Astrocyte of the hippocampus (primary cell): ENCODE measurements around the gene TEKT3.
A peak's percentile ranks its signal among the peaks of the same experiment; 100 is the strongest.

Experiments used
- DNase-seq: peaks from one replicate; pipeline ENCODE4 v3.0.0; 2011; ENCODE audit warnings: low read depth, low spot score

The TEKT3 gene

DNA sequence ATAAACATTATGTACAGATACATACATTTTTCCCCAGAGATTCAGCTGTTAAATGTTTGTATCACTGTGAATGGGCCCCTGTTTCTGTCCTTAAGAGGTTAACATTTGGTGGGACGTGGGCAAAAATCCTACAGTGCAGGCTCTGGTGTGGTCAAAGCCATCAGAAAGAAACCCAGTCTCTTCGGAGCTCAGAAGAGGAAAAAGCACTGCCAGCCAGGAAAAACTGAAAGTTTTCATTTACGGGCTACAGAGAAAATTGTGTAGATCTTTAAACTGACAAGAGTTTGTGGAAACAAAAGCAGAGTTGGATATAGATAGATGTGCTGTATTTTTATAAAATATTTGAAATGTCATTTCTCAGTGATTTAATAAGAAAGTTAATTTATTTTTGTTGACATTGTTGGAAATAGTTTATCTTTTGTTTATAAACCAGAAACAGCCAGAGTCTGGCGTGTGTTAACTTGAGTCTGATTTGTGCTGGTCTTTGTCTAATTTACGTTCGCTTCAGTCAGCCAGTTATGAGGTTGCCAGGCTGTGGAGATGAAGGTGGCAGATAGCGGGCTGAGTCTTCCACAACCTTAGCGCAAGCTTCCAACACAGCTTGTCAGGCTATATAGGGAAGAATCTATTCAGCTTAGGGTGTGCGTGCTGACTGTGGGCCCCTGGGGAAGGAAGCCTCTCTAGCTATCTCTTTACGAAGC lies 9.5 kb upstream of the TEKT3 start:
- DNase-seq = no peak

DNA sequence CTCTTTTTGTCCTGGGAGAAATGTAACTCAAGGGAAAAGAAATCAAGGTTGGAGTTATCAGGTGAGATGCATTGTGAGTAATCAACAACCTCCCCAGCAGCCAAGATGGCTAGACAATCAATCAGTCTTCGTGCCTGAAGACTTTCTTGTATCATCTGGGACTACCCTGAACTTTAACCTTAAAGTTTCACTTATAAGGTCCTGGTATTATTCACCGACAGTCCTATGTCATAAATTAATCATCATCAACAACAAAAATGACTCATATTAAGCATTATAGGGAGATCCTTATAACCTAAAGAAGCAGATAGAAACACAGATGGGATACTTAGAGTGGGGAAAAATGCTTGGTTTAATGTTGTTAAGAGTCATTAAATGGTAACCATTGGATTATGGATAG lies 7.7 kb upstream of the TEKT3 start:
- DNase-seq = no peak

DNA sequence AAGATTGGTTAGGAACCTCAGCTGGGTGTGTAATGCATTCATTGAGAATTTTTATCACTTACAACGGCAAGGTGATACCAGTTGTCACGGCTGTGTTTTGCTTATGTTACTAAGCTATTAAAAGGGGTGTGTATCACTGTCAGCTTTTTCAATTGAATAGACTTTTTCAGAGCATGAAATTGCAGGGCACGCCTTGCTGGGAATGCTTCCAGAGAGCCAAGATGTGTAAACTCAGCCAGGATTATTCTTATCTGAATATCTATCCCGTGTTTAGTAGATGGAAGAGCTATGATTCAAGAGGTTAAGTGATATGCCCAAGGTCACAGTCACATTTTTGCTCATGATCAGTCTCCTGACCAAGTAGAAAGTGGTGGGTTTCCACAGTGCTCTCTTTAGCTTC lies 6.6 kb upstream of the TEKT3 start:
- peak; percentile 50 for DNase-seq

DNA sequence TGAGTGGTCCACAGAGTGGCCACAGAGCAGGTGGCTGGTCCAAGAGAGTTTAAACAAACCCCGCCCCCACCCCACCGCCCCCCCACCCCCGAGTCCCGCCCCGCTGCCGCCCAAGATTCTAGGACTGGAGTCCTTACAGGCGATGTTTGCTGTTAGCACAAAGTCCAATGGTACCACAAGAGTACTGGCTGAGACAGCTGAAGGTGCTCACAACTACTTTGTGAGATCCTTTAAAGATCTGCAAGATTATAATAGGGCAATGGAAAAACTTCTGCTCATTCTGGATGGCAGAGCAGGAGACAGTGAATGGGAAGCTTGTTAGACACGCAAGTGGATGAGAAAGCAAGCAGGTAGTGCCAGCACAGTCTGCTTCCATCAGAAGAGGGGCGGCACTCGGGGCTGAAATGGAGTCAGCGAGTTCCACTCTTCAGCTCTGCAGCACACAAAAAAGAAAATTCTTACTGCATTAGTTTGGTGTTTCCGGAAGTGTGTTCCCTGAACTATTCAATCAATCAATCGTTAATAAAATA lies 4.7 kb upstream of the TEKT3 start:
- no peak for DNase-seq

GRCh38 chr17:15343749-15344148 lies 2.4 kb upstream of the TEKT3 start:
- DNase-seq = peak; percentile 47

DNA sequence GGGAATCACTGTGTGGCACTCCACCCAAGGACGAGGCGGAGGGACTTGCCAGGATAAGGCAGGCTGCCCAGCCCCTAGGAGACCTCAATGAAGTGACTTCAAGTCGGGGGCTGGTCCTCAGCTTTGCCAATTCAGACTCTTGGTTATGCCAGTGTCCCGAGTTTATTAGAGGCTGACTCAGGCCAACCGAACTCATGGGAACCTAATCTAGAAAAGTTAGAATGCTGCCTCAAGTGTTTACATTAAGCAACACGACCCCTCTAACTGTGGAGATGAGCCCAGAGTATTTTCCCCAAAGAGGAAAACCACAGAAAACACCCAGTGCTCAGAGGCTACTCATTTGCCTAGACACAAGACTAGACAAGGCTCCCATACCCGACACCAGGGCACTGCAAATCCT lies 1.1 kb upstream of the TEKT3 start:
- DNase-seq = no peak

DNA sequence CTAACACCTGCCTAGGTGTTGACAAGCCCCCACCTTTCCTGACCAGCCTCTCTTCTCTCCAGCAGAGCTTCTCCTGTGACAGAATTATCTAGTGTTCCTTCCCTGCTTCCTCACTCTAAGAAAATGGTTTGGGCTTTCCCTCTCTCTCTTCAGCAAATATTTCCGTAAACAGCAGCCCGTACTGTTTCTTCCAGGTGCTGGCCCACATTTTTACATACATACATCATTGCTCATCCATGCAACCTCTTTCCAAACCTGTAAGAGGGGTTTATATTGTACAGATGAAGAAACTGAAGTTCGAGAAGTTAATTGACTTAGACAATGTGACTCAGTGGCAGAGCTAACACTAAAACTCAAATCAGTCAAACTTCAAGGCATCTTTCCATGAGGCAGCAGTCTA lies 569 bp upstream of the TEKT3 start:
- DNase-seq = no peak

- DNase-seq = peak; percentile 20
Observed at GRCh38 chr17:15340966-15341365, 431 bp downstream of the TEKT3 start.

DNA sequence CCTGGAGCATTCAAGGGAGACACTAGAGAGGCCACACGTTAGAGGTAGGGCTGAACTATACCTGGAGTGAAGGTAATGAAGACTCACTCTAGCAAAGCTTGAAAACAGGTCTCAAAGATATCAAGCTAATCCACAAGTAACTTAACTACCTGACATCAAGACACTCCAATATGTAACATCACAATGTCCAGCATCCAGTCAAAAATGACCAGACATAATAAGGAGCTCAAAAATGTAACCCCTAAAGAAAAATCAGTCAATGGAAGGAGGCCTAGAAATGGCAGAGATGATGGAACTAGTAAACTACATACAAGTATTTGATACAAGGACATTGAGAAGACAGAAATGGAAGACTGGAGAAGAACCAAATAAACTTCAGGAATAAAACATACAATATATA lies 6.0 kb downstream of the TEKT3 start:
- no peak for DNase-seq

DNA sequence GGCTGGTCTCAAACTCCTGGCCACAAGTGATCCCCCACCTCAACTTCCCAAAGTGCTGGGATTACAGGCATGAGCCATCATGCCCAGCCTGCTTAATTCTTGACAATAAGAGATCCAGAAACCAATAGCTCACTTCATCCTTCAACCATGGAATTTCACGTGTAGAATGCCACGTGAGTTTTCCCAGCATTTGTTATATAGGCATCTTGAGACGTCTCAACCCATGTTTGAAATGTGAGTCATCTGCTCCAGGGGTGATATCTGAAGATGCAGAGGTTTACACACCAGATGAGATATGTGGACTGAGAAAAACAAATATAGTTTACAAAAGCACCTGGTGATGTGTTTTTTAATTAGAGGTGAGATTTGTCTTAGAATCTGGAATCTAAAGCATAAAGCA lies 7.1 kb downstream of the TEKT3 start:
- no peak for DNase-seq

DNA sequence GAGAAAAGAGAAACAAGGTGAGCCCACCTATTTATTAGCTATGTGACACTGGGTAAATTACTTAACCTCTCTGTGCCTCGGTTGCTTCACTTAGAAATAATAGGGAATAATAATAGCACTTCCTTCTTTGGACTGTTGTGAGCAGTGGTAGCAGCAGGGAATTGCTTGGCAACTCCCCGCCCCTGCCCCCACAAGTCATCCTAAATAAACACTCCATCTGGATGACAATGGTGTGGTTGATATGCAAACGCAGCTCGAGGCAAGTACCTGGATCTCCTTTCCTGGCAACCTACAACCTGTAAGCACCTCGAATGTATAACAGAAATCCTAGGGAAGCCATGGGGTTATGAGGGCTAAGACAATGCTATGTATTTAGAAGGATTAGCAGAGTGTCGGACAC lies 9.1 kb downstream of the TEKT3 start:
- no peak for DNase-seq

DNA sequence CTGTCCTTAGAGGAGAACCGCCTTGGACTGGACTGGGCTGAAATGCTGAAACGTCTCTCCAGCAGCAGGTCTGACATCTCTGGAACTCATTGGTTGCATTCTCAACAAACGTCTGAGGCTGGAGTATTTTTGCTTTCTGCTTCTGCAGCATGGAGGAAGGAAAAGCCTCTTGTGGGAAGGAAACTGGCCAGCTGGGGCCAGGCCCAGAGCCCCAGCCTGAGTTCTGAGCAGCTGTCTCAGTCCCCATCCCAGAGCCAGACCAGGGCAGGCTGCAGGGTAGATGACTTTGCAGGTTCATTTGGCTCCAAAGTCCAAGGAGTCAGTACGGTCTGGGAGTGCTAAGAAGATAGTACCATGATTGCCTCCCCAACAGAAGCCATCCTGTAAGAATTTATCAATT lies 18.3 kb downstream of the TEKT3 start:
- no peak for DNase-seq

DNA sequence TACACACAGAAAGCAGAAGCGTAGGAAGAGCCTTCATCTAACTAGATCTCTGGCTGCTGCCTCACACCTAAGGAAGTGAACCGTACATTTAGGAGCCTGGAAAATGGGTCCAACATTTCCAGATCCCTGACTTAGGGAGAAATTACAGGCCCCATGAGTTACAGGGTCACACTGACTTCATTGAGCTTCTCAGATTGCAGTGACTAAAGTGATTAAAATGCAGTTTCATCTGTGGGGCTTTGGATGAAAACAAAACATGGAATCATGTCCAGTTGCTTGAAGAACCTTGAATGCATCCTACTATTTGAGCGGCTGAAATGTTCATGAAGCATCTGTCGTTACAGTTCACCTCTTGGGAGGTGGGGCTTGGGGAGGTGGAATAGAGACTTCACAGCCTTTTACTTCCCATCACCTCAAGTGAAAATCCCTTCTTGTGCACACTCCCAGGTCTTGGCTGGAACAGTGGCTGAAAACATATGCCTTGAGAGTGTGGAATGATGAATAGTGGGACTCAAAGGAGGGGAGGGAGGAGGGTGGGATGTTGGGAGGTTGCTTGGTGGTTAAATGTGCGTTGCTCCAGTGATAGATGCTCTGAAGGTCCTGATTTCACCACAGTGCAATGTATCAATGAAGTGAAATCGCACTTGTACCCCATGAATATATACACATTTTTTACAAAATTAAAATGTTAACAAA lies 19.7 kb downstream of the TEKT3 start:
- peak; percentile 28 for DNase-seq

GRCh38 chr17:15319452-15320010 lies 21.9 kb downstream of the TEKT3 start:
- DNase-seq = no peak

DNA sequence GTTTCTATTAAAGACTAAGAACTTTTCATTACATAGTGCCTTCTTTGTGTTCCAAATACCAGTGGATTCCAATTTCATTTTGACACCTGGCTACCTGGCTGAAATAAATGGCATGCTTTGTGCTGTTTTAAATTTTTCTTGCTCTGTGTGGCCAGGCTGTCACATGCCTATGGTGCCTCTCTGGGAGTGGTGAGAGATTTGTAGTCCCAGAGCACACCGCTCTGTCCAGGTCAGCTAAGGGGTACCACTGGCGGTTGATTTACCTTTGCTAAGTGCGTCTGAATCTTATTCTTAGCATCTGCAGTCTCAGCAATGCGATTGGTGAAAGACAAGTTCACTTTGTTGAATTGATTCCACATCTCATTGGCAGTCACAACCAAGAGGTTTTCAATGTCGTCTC lies 29.4 kb downstream of the TEKT3 start:
- no peak for DNase-seq

GRCh38 chr17:15309793-15310192 lies 31.6 kb downstream of the TEKT3 start:
- DNase-seq = no peak

- no peak for DNase-seq
Observed at GRCh38 chr17:15309236-15309635, 32.2 kb downstream of the TEKT3 start.

DNA sequence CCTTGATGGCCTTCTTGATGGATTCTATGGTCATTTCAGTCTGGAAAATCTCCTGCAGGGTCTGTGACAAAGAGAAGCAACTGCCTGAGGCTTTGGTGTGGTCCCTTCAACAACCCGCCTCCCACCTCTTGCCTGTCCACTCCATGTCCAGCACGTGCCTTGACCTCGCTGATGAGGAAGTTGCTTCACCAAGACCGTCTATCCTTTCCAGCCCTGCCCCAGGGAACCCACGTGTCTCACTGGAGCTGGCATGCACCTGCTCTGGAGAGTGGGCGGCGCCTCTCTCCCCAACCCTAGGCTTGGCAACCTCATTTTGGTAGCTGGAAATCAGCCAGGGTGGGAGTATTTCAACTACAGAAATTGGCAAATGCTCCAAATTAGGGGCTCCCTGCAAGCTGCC lies 32.6 kb downstream of the TEKT3 start:
- DNase-seq = no peak

- no peak for DNase-seq
Observed at GRCh38 chr17:15307710-15308111, 33.7 kb downstream of the TEKT3 start.

DNA sequence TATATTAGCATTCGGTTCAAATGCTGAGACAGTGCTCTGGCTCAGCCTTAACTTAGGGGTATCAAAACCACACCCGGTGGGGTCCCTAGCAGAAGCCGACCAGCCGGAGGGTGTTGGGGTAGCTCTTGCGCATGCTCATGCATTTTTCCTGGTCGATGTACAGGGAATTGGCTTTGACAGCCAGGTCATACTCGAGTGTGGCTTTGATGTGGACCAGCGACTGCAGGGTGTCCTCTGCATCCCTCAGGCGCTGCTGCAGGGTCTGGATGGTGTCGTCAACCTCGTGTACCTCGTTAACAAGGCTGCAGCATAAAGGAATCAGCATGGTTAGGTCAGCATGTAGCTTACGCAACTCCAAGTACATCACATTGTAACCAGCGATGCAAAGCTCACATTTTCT lies 37.5 kb downstream of the TEKT3 start:
- no peak for DNase-seq

DNA sequence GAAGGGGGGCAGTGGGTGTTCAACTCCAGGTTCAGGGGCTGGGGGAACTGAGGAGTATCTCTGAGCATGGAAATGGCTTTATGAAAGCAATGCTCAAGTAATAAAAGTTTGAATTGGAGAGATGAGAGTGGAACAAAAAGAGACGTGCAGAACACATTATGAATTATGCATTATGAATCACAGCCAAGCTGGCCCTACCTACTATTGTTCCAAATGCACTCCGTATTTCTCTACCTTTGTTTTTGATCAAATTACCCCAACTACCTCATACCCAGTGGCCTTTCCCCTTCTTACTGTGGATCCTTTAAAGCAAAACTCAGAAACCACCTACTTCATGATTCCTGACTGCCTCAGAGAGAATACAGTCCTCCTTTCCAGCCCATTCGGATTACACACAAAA lies 38.1 kb downstream of the TEKT3 start:
- DNase-seq = no peak

GRCh38 chr17:15301845-15302244 lies 39.6 kb downstream of the TEKT3 start:
- no peak for DNase-seq

DNA sequence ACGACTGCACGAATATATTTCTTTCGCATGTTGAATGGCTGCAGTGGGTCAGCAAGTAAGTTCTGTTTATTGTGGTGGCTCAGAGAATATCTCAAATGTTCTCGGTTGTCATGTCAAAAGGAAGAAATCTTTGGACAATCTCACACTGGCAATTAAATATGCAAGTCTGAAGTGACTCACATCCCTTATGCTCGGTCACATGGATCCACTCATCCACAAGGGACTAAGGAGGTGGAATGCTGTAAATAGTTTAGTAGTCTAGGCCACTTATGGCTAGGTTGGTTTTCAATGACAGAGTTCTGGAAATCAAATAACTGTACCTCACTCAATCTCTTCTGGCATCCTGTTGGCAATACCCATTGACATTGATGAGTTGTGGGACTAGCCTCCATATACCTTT lies 43.2 kb downstream of the TEKT3 start:
- peak; percentile 78 for DNase-seq
